Skeletal muscle tissue (tissue), 4 donors: Measurements from ENCODE around the gene GALNT11. TPM values are rescaled to one million over a fixed set of nuclear protein-coding genes. Genes with fewer than 3 reads are reported as not detected.

ENCODE experiments used
- H3K27ac ChIP-seq: one replicate; pipeline ENCODE4 v1.7.0; 2013; ENCODE audit warnings: mild to moderate bottlenecking, low read depth, low read length, inconsistent platforms
- H3K27me3 ChIP-seq, 3 donors: one replicate each; pipeline ENCODE4 v1.7.0; 2013; ENCODE audit warnings: low read length in 3 of 3; ENCODE audit not compliant: control insufficient read depth in 3 of 3, insufficient read depth in 3 of 3
- H3K36me3 ChIP-seq, 3 donors: one replicate each; pipeline ENCODE4 v1.7.0; 2013; ENCODE audit warnings: low read length in 3 of 3; ENCODE audit not compliant: control insufficient read depth in 3 of 3, insufficient read depth in 3 of 3
- H3K4me1 ChIP-seq, 3 donors: one replicate each; pipeline ENCODE4 v1.7.0; 2013; ENCODE audit warnings: low read length in 3 of 3, mild to moderate bottlenecking in 3 of 3; ENCODE audit not compliant: control insufficient read depth in 3 of 3, insufficient read depth in 3 of 3
- H3K4me3 ChIP-seq, 3 donors: one replicate each; pipeline ENCODE4 v1.7.0; 2013; ENCODE audit warnings: low read length in 3 of 3
- H3K9ac ChIP-seq, 3 donors: one replicate each; pipeline ENCODE4 v1.7.0; 2013; ENCODE audit warnings: low read length in 3 of 3, mild to moderate bottlenecking in 3 of 3, moderate library complexity in 2 of 3, low read depth in 1 of 3
- H3K9me3 ChIP-seq, 3 donors: one replicate each; pipeline ENCODE4 v1.7.0; 2013; ENCODE audit warnings: low read length in 3 of 3; ENCODE audit not compliant: control insufficient read depth in 3 of 3
- total RNA-seq: library from RNA; depleted of rRNA; stranded (reverse); fragments of >200 nt; gene quantifications from one replicate; pipeline ENCODE4 v1.2.3, GENCODE V29; 2014
- donor health status: Osteomylitis.

The GALNT11 gene
- total RNA-seq = 19.8 TPM

- peak within 1 kb of the TSS; percentile 77 to 91 (median 86) for H3K4me3 ChIP-seq
- peak within 1 kb of the TSS; percentile 76 to 93 (median 91) for H3K9ac ChIP-seq
- H3K9me3 ChIP-seq = no peaks in the 10 kb centered on the region
- H3K27me3 ChIP-seq = no peaks in the 10 kb centered on the region
- H3K36me3 ChIP-seq = peaks cover 3 to 8% (median 4%) of the 10 kb centered on the region in 3 donors
- H3K4me1 ChIP-seq = peaks cover 6 to 10% (median 7%) of the 10 kb centered on the region in 3 donors
- H3K27ac ChIP-seq = peak within 1 kb of the TSS; percentile 81
Measured at GRCh38 chr7:152025077-152025936, at the start of gene GALNT11. Gene GALNT11 (plus strand): TSS chr7:152025674. CDS start chr7:152094228, 68,554 bp downstream.

DNA sequence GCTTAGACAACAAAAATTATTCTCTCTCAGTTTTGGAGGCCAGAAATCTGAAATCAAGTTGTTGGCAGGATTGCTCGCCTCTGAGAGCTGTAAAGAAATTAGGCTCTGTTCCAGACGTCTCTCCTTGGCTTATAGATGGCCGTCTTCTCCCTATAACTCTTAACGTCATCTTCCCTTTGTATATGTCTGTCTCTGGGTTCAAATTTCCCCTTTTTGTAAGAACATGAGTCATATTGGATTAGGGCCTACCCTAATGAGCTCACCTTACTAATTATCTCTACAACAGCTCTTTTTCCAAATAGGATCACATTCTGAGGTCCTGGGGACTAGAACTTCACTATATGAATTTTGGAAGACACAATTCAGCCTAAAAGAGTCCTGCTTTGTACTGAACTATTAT is 46.9 kb upstream of the GALNT11 start:
- H3K4me1 ChIP-seq = no peaks in the 10 kb centered on the region
- H3K9ac ChIP-seq = no peak overlapping the region
- no peak overlapping the region for H3K4me3 ChIP-seq
- no peaks in the 10 kb centered on the region for H3K27me3 ChIP-seq
- no peaks in the 10 kb centered on the region for H3K9me3 ChIP-seq
- no peak overlapping the region for H3K27ac ChIP-seq
- no peaks in the 10 kb centered on the region for H3K36me3 ChIP-seq

- Histone ChIP-seq H3K4me3 (no peak overlapping the region), H3K9ac (no peak overlapping the region), H3K4me1 (no peaks in the 10 kb centered on the region), H3K27ac (no peak overlapping the region), H3K36me3 (no peaks in the 10 kb centered on the region), H3K9me3 (no peaks in the 10 kb centered on the region), H3K27me3 (no peaks in the 10 kb centered on the region)
Measured at GRCh38 chr7:151981223-151981622, 44.3 kb upstream of the GALNT11 start.

GRCh38 chr7:151982806-151983205 is 42.7 kb upstream of the GALNT11 start:
- Histone ChIP-seq H3K36me3 (no peaks in the 10 kb centered on the region), H3K27ac (no peak overlapping the region), H3K4me3 (no peak overlapping the region), H3K9me3 (no peaks in the 10 kb centered on the region), H3K9ac (no peak overlapping the region), H3K27me3 (peaks cover 0 to 2% (median 0%) of the 10 kb centered on the region in 3 donors), H3K4me1 (peaks cover 0 to under 1% (median 0%) of the 10 kb centered on the region in 3 donors)

DNA sequence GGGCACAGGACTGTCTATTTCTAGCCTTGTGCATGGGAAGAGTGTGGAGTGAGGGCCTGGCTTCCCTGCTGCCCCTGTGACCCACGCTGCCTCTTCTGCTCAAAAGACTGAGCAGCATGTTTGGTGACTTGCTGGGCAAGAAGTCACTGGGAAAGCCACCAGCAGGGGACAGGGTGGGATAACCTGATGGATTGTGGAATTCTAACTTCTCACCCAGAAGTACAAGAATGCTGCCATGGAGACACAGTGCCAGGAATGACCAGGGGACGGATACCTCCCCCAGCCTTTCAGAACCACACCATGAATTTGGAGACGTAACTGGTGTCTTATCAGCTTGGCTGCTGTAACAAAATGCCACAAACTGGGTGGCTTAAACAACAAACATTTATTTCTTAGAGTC is 40.9 kb upstream of the GALNT11 start:
- Histone ChIP-seq H3K4me3 (no peak overlapping the region), H3K36me3 (no peaks in the 10 kb centered on the region), H3K9me3 (no peaks in the 10 kb centered on the region), H3K4me1 (peaks cover 0 to 4% (median 4%) of the 10 kb centered on the region in 3 donors), H3K9ac (no peak overlapping the region), H3K27me3 (peaks cover 0 to 4% (median 0%) of the 10 kb centered on the region in 3 donors), H3K27ac (no peak overlapping the region)

GRCh38 chr7:151987748-151988529 is 37.5 kb upstream of the GALNT11 start:
- Histone ChIP-seq H3K9me3 (no peaks in the 10 kb centered on the region), H3K4me3 (no peak overlapping the region), H3K4me1 (peaks cover 0 to 7% (median 4%) of the 10 kb centered on the region in 3 donors), H3K27me3 (peaks cover 0 to 4% (median 0%) of the 10 kb centered on the region in 3 donors), H3K27ac (no peak overlapping the region), H3K36me3 (no peaks in the 10 kb centered on the region), H3K9ac (no peak overlapping the region)

DNA sequence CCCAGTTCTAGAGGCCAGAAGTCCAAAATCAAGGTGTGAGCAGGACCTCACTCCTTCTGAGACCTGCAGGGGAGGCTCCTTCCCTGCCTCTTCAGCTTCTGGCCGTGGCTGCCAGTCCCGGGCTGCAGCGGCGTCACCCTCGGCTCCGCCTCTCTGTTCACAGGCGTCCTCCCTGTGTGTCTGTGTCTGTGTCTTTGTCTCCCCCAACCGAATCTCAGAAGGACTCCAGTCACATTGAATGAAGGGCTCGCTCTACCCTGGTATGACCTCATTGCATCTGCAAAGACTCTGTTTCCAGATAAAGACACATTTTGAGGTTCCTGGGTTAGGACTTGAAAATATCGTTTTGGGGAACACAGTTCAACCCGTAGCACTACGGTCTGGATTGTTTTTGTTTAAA is 33.1 kb upstream of the GALNT11 start:
- peaks cover 0 to 7% (median 4%) of the 10 kb centered on the region in 3 donors for H3K4me1 ChIP-seq
- H3K27ac ChIP-seq = no peak overlapping the region
- no peak overlapping the region for H3K4me3 ChIP-seq
- H3K36me3 ChIP-seq = no peaks in the 10 kb centered on the region
- H3K9ac ChIP-seq = no peak overlapping the region
- no peaks in the 10 kb centered on the region for H3K9me3 ChIP-seq
- peaks cover 0 to 10% (median 4%) of the 10 kb centered on the region in 3 donors for H3K27me3 ChIP-seq

DNA sequence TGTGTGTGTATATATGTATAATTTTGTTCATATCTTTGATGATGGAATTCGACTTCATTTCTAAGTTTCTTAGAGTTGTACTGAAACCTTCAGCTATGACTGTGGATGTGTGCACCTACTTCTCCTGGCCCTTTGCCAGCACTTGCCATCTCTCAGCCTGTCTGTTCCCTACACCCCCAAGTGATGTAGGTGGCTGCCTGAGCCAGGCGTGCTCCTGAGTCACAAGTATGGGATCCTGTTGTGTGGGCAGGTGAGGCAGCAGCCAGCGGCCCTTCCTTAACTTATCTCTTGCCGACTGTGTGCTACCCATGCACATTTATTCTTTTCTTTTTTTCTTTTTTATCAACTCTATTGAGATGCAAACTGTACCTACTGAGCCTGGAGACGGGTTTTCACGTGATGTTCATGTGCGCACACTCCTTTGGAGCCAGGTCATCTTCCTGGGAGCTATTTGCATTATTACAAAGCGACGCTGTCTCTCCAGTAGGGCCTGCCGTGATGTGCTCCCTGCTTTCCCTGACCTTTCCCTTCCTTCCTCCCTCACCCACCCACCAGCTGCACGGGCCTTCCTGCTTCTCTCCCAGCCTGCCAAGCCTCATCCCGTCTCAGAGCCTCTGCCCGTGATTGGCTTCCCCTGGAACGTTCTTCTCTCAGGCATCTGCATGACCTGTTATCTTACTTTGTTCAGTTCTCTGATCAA is 31.3 kb upstream of the GALNT11 start:
- Histone ChIP-seq H3K9ac (no peak overlapping the region), H3K27me3 (peaks cover 0 to 10% (median 0%) of the 10 kb centered on the region in 3 donors), H3K36me3 (no peaks in the 10 kb centered on the region), H3K27ac (no peak overlapping the region), H3K4me3 (no peak overlapping the region), H3K4me1 (peaks cover 0 to 3% (median 0%) of the 10 kb centered on the region in 3 donors), H3K9me3 (no peaks in the 10 kb centered on the region)

GRCh38 chr7:151999424-152000090 is 25.9 kb upstream of the GALNT11 start:
- H3K4me3 ChIP-seq = no peak overlapping the region
- no peaks in the 10 kb centered on the region for H3K36me3 ChIP-seq
- no peaks in the 10 kb centered on the region for H3K4me1 ChIP-seq
- no peak overlapping the region for H3K27ac ChIP-seq
- no peaks in the 10 kb centered on the region for H3K9me3 ChIP-seq
- peaks cover 2 to 6% (median 4%) of the 10 kb centered on the region in 3 donors for H3K27me3 ChIP-seq
- no peak overlapping the region for H3K9ac ChIP-seq
